AG09319 (cell line): ENCODE results near the gene GLIS1.

Experiments
- DNase-seq: peaks from one replicate; pipeline ENCODE4 v3.0.0-alpha.2; 2010; ENCODE audit warnings: low read depth; ENCODE audit errors: extremely low read depth
- TF ChIP-seq, protein P1 (sequence below): IDR thresholded peaks from 2 replicates; pipeline ENCODE4 v1.5.1; 2011; ENCODE audit warnings: low read depth, mild to moderate bottlenecking, inconsistent platforms, low read length, moderate library complexity

GLIS1 gene

DNA sequence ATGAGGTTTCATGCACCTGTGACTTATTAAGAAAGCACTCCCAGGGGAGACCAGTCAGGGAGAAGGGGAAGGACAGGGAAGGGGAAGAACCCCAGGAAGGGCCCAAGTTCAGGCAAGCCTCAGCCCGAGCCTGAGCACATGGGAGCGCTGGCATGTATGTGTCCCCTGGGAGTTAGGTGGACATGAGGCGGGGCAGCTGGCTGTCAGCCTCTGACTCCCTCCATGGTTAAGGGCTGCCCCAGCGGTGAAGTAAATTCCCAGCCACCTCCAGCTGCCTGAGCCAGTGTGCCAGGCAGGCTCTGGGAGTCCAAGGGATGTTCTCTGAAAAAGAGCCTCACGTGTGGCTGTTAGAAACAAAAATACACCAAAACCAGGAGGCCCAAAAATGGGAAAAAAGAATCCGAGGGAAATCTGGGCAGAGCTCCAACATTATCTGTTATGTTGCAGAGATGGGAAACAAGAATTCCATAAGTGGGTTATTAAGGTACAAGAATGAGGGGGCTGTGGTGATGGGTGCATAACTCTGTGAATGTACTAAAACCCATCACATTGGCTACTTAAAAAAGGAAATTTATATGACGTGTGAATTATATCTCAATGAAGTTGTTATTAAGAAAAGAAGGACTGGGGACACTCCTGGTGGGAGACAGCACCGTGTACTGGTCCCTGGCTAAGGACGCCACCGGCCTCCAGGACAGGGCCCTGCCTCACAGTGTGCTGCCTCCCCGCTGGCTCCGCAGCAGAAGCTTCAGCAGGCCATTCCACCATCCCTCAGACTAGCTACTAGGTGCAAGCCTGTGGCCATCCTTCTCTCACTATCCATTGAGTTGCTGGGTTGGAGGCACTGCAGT is 261.1 kb downstream of the GLIS1 start:
- TF ChIP-seq, protein P1, sequence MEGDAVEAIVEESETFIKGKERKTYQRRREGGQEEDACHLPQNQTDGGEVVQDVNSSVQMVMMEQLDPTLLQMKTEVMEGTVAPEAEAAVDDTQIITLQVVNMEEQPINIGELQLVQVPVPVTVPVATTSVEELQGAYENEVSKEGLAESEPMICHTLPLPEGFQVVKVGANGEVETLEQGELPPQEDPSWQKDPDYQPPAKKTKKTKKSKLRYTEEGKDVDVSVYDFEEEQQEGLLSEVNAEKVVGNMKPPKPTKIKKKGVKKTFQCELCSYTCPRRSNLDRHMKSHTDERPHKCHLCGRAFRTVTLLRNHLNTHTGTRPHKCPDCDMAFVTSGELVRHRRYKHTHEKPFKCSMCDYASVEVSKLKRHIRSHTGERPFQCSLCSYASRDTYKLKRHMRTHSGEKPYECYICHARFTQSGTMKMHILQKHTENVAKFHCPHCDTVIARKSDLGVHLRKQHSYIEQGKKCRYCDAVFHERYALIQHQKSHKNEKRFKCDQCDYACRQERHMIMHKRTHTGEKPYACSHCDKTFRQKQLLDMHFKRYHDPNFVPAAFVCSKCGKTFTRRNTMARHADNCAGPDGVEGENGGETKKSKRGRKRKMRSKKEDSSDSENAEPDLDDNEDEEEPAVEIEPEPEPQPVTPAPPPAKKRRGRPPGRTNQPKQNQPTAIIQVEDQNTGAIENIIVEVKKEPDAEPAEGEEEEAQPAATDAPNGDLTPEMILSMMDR = no peak
- DNase-seq = no peak

DNA sequence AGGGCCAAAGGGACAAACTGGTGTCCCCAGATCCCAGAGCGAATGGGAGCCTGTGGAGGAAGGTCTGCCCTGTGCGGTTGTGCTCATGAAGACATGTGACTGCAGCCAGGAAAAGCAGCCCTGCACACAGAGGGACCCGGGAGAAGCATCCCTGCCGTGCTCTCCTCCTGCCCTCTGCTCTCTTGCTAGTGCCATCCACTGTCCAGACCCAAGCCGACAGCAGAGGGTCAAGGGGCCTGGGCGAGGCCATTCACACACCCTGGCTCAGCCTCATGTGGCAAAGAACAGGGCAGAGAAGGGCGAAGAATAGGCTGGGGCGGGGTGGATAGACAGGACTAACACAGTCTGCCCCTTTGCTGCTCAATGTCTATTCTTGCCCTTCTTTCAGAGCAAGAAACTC is 262.4 kb downstream of the GLIS1 start:
- TF ChIP-seq, protein P1 = no peak

DNA sequence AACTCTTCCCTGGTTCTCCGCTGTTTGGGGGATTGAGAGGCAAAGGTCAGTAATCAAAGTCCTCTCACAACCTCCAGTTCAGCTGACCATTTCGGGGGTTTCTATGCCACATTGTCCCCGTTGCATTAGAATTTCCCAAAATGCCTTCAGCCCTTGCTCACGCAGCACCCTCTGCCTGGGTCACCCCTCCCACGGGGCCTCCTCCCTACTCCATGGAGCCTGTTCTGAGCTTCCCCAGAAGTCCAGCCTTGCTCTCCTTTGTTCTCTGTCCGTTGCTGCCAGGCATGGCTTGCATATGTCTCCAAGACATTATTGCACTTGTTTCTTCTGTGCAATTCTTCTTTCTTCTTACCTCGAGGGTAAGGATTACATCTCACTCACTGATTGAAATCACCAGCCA is 263.3 kb downstream of the GLIS1 start:
- TF ChIP-seq, protein P1 = no peak

More for the DNA sequence above, 262.4 kb downstream of the GLIS1 start:
- no peak for DNase-seq

DNA sequence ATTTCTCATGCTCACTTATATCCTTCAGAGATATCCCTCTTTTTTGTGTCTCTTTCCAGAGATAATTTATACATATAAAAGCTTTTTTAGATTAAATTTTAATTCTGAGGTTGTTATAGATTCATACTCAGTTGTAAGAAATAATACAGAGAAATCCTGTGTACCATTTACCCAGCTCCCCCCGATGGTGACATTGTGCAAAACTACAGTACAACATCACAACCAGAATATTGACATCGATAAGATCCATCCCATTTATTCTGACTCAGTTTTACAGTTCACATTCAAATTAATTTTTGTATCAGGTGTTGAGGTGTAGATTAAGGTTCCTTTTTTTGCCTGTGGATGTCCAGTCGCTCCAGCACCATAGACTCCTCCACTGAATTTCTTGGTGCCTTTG is 265.5 kb downstream of the GLIS1 start:
- DNase-seq = no peak
- TF ChIP-seq, protein P1 = peak; percentile 40

More for the DNA sequence above, 263.3 kb downstream of the GLIS1 start:
- DNase-seq = no peak

DNA sequence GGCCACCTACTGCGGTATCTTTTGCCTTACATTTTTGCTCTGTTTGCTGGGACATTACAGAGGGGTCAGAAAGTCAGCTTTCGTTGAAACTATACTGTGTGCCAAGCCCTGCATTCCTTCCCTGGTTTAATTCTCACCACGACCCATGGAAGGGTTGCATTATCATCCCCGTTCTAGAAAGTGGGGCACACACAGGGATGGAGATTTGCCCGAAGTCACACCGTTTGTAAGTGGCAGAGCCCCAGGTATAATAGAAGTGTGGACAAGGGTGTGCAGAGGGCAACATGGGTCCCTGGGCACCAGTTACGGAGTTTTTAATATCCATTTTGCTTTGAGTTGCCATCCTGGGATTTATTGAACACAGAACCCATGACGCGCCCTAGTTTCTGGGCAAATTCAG is 268.0 kb downstream of the GLIS1 start:
- DNase-seq = no peak
- TF ChIP-seq, protein P1 = no peak

DNA sequence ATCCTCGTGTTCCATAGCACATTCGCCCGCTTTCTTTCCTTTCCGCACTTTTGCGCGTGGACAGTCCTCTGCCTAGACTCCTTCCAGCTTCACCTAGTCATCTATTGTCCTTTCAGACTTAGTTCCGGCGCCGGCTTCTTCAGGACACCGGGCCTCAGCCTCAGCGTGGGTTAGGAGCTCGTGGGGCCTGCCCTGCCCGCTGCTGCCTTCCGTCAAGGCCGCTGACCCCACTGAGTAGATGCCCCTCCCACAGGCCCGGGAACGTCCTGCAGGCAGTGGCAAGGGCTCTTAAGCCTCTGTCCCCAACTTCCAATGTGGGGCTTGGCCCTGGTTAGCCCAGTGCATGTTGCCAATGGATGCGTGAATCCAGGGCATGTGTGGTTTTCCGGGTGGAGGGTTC is 268.4 kb downstream of the GLIS1 start:
- no peak for DNase-seq
- TF ChIP-seq, protein P1 = no peak

DNA sequence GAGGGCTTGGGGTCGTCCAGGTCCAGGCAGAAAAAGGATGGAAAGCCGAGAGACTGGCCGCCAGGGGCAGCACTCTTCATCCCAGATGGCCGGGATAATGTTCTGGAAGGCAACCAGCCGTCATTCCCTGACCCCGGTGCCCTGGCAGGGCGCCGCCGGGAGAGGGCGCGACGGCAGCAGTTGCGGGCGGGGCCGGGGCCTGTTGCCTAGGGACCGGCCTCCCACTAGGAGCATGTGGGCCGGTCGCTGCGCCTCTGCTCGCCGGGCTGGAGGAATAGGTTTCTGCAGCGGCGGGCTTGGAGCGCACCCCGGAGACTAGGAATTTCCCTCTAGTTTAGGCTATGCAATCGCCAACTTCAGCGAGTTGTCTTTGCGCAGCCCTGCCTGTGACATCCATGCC is 268.8 kb downstream of the GLIS1 start:
- TF ChIP-seq, protein P1 = peak; percentile 46
- DNase-seq = no peak
